ENCODE measurements around the gene SLC5A8. TPM values are rescaled to one million over a fixed set of nuclear protein-coding genes. Genes with fewer than 3 reads are reported as not detected.

The SLC5A8 gene
- total RNA-seq, 1 donor: not detected

DNA sequence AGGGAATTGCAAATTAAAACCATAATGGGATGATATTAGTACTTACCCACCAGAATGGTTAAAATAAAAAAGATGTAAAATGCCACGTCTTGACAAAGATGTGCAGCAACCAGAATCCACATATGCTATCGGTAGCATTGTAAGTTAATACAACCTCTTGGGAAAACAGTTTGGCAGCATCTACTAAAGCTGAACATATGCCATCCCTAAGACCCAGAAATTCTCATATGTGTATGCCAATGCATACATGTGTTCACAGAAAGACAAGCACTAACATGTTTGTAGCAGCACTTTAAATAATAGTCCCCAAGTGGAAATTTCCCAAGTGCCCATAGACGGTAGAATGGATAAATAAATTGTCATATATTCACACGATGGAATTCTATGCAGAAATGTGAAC lies 28.3 kb upstream of the SLC5A8 start:
- H3K4me3 ChIP-seq (ENCODE audit: low read depth, low read length): no peak overlapping the region
- no peak for DNase-seq (ENCODE audit: low read depth)
- TF ChIP-seq, protein P1, sequence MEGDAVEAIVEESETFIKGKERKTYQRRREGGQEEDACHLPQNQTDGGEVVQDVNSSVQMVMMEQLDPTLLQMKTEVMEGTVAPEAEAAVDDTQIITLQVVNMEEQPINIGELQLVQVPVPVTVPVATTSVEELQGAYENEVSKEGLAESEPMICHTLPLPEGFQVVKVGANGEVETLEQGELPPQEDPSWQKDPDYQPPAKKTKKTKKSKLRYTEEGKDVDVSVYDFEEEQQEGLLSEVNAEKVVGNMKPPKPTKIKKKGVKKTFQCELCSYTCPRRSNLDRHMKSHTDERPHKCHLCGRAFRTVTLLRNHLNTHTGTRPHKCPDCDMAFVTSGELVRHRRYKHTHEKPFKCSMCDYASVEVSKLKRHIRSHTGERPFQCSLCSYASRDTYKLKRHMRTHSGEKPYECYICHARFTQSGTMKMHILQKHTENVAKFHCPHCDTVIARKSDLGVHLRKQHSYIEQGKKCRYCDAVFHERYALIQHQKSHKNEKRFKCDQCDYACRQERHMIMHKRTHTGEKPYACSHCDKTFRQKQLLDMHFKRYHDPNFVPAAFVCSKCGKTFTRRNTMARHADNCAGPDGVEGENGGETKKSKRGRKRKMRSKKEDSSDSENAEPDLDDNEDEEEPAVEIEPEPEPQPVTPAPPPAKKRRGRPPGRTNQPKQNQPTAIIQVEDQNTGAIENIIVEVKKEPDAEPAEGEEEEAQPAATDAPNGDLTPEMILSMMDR (IDR thresholded peaks at IDR 0.05; ENCODE audit: insufficient read depth, low read depth, low read length): no peak

DNA sequence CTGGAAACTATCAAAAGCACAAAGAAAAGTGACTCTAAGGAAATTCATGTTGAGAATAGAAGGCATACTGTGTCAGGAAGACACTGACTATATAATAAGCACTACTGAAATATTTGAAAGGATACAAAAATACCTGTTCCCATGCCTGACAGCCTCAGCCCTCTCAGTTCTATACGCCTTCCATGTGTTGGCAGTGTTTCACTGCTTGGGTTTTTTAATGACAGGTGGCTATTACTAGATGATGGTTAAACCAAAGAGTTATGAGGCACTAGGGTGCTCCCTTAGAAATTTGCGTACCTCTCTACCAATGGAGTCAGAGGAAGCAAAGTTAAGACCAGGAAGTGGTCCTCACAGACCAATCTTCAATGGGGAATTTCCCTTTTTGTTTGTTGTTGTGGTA lies 25.6 kb upstream of the SLC5A8 start:
- DNase-seq (ENCODE audit: low read depth): no peak
- TF ChIP-seq, protein P1 (IDR thresholded peaks at IDR 0.05; ENCODE audit: insufficient read depth, low read depth, low read length): no peak

DNA sequence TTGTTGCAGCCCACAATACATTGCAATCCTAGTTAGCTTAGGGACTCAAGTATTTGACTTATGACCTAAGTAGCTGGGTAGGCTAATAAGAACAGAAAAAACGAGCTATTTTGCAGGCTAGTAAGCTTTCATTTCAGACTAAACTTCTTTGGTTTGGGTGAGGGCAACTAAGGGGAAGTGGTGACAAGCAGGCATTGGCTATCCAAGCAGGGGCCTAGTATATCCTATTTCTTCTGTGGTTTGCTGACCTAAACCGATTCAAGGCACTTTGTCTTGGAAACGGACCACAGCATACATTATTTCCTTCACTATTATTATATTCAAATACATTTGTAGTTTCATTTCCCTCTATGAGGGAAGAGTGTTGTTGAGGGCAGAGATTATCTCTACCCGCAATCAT lies 21.6 kb upstream of the SLC5A8 start:
- H3K4me3 ChIP-seq (ENCODE audit: low read depth, low read length): no peak overlapping the region
- no peak for DNase-seq (ENCODE audit: low read depth)
- TF ChIP-seq, protein P1 (IDR thresholded peaks at IDR 0.05; ENCODE audit: insufficient read depth, low read depth, low read length): no peak

More for the DNA sequence above, 25.6 kb upstream of the SLC5A8 start:
- H3K4me3 ChIP-seq (ENCODE audit: low read depth, low read length): no peak overlapping the region

DNA sequence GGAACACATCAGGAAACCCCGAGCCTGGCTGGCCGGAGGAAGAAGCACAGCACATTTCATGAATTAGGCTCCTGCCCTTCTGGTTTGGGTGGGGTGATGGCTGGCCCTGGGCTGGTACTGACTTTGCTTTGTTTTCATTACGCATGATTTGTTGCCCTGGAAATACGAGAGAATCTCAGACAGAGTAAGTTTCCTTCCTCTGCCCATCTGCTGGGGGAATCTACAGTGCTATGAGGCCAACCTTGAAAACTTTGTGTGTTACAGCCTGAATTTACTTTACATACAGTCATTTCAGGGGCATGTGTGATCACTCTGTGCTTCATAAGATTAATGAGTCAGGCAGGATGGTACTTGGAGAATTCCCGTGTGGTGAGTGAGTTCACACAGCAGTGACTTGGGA lies 20.5 kb upstream of the SLC5A8 start:
- TF ChIP-seq, protein P1 (IDR thresholded peaks at IDR 0.05; ENCODE audit: insufficient read depth, low read depth, low read length): no peak
- no peak for DNase-seq (ENCODE audit: low read depth)
- H3K4me3 ChIP-seq (ENCODE audit: low read depth, low read length): no peak overlapping the region

DNA sequence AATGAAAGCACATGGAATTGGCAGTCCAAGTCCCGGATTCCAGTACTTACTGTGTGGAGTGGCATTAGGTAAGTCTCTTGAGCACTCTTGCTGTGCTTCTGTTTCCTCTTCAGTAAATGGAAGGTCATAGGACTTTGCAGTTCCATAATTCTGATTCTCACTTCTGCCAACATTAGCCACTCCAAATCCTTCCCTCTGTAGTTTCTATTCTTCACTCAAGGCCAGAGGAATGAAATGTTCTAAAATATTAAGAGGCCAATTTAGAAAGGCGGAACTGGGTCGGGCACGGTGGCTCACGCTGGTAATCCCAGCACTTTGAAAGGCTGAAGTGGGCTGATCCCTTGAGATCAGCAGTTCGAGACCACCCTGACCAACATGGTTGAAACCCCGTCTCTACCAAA lies 19.8 kb upstream of the SLC5A8 start:
- TF ChIP-seq, protein P1 (IDR thresholded peaks at IDR 0.05; ENCODE audit: insufficient read depth, low read depth, low read length): no peak
- no peak for DNase-seq (ENCODE audit: low read depth)
- H3K4me3 ChIP-seq (ENCODE audit: low read depth, low read length): no peak overlapping the region

DNA sequence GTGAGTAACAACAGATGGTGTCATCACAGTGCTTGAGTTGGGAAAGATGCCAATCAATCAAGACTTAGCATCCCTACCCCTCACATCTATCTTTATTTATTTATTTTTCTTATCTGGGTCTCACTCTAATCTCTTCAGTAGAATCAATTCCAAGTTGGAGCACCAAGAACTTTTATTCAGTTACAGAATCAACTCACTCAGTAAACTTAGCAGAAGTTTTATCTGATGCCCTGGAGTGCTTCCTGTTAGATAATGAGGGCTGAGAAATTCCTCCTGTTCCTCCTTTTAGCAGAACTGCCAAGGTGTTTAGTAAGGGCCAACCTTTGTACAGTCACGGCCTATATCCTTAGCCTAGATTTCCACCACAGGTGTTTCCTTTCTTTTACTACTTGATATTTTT lies 11.3 kb upstream of the SLC5A8 start:
- no peak overlapping the region for H3K4me3 ChIP-seq (ENCODE audit: low read depth, low read length)
- no peak for DNase-seq (ENCODE audit: low read depth)
- TF ChIP-seq, protein P1 (IDR thresholded peaks at IDR 0.05; ENCODE audit: insufficient read depth, low read depth, low read length): no peak

DNA sequence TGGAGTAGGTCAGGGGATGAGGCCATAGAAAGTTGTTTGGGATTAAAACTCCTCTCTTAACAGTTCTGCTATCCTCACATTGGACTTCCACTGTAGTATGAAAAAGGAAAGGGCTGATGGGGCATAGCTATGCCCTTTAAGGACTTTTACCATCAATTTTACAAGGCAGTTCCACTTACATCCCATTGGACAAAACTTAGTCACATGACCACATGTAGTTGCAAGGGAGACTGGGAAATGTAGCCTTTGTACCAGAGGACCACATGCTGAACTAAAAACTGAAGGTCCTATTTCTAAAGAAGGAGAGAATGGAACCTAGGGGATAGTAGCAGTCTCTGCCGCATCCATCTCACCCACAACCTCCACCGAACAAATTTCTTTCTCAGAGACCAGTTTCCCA lies 6.8 kb upstream of the SLC5A8 start:
- TF ChIP-seq, protein P1 (IDR thresholded peaks at IDR 0.05; ENCODE audit: insufficient read depth, low read depth, low read length): no peak
- no peak for DNase-seq (ENCODE audit: low read depth)
- no peak overlapping the region for H3K4me3 ChIP-seq (ENCODE audit: low read depth, low read length)

Data from fibroblast of villous mesenchyme (primary cell).